Osteocyte (in vitro differentiated cells): ENCODE measurements around the gene WNK2. TPM values are rescaled to one million over a fixed set of nuclear protein-coding genes. Genes with fewer than 3 reads are reported as not detected.

Source experiments
- DNase-seq: peaks from one replicate; pipeline ENCODE4 v3.0.0; 2021; ENCODE audit warnings: mixed read lengths; ENCODE audit not compliant: unreplicated experiment; ENCODE audit errors: extremely low spot score
- H3K27ac Mint-ChIP-seq: one replicate; pipeline ENCODE4 v1.8.0; 2021; ENCODE audit warnings: mild to moderate bottlenecking, mixed read lengths; ENCODE audit not compliant: unreplicated experiment
- H3K27me3 Mint-ChIP-seq: one replicate; pipeline ENCODE4 v1.8.0; 2021; ENCODE audit warnings: mixed read lengths; ENCODE audit not compliant: unreplicated experiment
- H3K36me3 Mint-ChIP-seq: one replicate; pipeline ENCODE4 v1.8.0; 2021; ENCODE audit warnings: mixed read lengths; ENCODE audit not compliant: unreplicated experiment
- H3K4me1 Mint-ChIP-seq: one replicate; pipeline ENCODE4 v1.8.0; 2021; ENCODE audit warnings: mixed read lengths; ENCODE audit not compliant: unreplicated experiment
- H3K4me3 Mint-ChIP-seq: one replicate; pipeline ENCODE4 v1.8.0; 2021; ENCODE audit warnings: mild to moderate bottlenecking, moderate library complexity, mixed read lengths; ENCODE audit not compliant: unreplicated experiment
- H3K9me3 Mint-ChIP-seq: one replicate; pipeline ENCODE4 v1.8.0; 2021; ENCODE audit warnings: mixed read lengths; ENCODE audit not compliant: unreplicated experiment
- total RNA-seq: library from RNA; stranded (reverse); gene quantifications from 2 replicates; pipeline ENCODE4 v1.2.1, GENCODE V29; 2021
- TF ChIP-seq, protein P1 (sequence below): fragments of 200-600 bp; sonication (generic); IDR thresholded peaks from 2 replicates; pipeline ENCODE4 v1.5.0; 2021; ENCODE audit warnings: antibody characterized with exemption, mild to moderate bottlenecking, moderate library complexity

Gene WNK2
- total RNA-seq, 1 donor from 2014 or later, result not detected

GRCh38 chr9:93286252-93287188, 102.6 kb downstream of the WNK2 start:
- no peak overlapping the region for H3K4me3 Mint-ChIP-seq
- H3K9me3 Mint-ChIP-seq, result no peaks in the 10 kb centered on the region
- H3K27ac Mint-ChIP-seq, result no peak overlapping the region
- no peaks in the 10 kb centered on the region for H3K4me1 Mint-ChIP-seq
- H3K27me3 Mint-ChIP-seq, result peaks cover 39% of the 10 kb centered on the region
- DNase-seq, result no peak
- TF ChIP-seq, protein P1, sequence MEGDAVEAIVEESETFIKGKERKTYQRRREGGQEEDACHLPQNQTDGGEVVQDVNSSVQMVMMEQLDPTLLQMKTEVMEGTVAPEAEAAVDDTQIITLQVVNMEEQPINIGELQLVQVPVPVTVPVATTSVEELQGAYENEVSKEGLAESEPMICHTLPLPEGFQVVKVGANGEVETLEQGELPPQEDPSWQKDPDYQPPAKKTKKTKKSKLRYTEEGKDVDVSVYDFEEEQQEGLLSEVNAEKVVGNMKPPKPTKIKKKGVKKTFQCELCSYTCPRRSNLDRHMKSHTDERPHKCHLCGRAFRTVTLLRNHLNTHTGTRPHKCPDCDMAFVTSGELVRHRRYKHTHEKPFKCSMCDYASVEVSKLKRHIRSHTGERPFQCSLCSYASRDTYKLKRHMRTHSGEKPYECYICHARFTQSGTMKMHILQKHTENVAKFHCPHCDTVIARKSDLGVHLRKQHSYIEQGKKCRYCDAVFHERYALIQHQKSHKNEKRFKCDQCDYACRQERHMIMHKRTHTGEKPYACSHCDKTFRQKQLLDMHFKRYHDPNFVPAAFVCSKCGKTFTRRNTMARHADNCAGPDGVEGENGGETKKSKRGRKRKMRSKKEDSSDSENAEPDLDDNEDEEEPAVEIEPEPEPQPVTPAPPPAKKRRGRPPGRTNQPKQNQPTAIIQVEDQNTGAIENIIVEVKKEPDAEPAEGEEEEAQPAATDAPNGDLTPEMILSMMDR, result no peak
- H3K36me3 Mint-ChIP-seq, result no peaks in the 10 kb centered on the region

DNA sequence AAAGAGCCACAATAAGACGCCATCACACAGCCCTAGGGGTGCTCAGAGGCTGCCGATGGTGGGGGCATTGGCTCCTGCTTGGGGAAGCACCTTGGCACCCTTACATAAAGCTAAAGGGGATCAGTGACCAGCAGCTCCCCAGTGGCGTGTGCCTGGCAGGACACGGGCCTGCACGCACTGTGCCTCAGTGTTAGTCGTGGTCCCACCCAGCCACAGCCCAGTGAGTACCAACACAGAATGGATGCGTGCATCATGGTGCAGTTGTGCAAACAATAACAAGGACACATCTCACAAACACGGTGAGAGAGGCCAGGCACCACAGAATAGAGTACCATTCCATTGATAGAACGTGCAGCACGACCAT, 103.2 kb downstream of the WNK2 start:
- H3K36me3 Mint-ChIP-seq, result no peaks in the 10 kb centered on the region
- no peak for DNase-seq
- no peaks in the 10 kb centered on the region for H3K4me1 Mint-ChIP-seq
- H3K4me3 Mint-ChIP-seq, result no peak overlapping the region
- H3K9me3 Mint-ChIP-seq, result no peaks in the 10 kb centered on the region
- no peak overlapping the region for H3K27ac Mint-ChIP-seq
- peaks cover 32% of the 10 kb centered on the region for H3K27me3 Mint-ChIP-seq
- TF ChIP-seq, protein P1, result no peak

DNA sequence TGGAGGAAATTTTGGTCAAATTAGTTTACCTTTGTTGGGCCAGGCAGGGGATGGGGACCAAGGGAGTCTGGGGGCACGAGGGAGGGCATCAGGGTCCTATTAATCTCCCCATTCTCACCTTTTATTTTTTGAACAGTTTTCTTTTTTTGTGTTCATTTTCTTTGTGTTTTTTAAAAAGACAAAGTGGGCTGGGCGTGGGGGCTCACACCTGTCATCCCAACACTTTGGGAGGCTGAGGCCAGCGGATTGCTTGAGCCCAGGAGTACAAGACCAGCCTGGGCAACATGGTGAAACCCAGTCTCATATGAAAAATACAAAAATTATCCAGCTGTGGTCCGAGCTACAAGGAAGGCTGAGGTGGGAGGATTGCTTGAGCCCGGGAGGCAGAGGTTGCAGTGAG, 103.7 kb downstream of the WNK2 start:
- H3K4me1 Mint-ChIP-seq, result no peaks in the 10 kb centered on the region
- H3K27ac Mint-ChIP-seq, result no peak overlapping the region
- no peak overlapping the region for H3K4me3 Mint-ChIP-seq
- peaks cover 28% of the 10 kb centered on the region for H3K27me3 Mint-ChIP-seq
- TF ChIP-seq, protein P1, result no peak
- no peaks in the 10 kb centered on the region for H3K36me3 Mint-ChIP-seq
- no peaks in the 10 kb centered on the region for H3K9me3 Mint-ChIP-seq
- no peak for DNase-seq

GRCh38 chr9:93288341-93288740, 104.4 kb downstream of the WNK2 start:
- TF ChIP-seq, protein P1, result no peak
- Mint-ChIP-seq H3K4me3 (no peak overlapping the region), H3K27ac (no peak overlapping the region), H3K36me3 (no peaks in the 10 kb centered on the region), H3K9me3 (no peaks in the 10 kb centered on the region), H3K27me3 (peaks cover 20% of the 10 kb centered on the region), H3K4me1 (no peaks in the 10 kb centered on the region)
- DNase-seq, result no peak
